C4-2B (cell line): Measurements from ENCODE around the gene PPP2R5C.

Experiments used
- H3K27ac ChIP-seq: fragments of 450-650 bp; 2 replicates; pipeline ENCODE4 v1.5.1; 2017
- ZFX ChIP-seq: fragments of 450-650 bp; IDR thresholded peaks from 2 replicates; pipeline ENCODE4 v1.6.1; 2017
- TF ChIP-seq, protein P1 (sequence below): fragments of 450-650 bp; conservative IDR thresholded peaks from 2 replicates; pipeline ENCODE4 v1.5.1; 2017; ENCODE audit warnings: mild to moderate bottlenecking

The PPP2R5C gene

GRCh38 chr14:101917413-101918017 lies 156.0 kb downstream of the PPP2R5C start:
- H3K27ac ChIP-seq = no peak overlapping the region
- no peak for TF ChIP-seq ZFX
- TF ChIP-seq, protein P1, sequence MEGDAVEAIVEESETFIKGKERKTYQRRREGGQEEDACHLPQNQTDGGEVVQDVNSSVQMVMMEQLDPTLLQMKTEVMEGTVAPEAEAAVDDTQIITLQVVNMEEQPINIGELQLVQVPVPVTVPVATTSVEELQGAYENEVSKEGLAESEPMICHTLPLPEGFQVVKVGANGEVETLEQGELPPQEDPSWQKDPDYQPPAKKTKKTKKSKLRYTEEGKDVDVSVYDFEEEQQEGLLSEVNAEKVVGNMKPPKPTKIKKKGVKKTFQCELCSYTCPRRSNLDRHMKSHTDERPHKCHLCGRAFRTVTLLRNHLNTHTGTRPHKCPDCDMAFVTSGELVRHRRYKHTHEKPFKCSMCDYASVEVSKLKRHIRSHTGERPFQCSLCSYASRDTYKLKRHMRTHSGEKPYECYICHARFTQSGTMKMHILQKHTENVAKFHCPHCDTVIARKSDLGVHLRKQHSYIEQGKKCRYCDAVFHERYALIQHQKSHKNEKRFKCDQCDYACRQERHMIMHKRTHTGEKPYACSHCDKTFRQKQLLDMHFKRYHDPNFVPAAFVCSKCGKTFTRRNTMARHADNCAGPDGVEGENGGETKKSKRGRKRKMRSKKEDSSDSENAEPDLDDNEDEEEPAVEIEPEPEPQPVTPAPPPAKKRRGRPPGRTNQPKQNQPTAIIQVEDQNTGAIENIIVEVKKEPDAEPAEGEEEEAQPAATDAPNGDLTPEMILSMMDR = no peak

DNA sequence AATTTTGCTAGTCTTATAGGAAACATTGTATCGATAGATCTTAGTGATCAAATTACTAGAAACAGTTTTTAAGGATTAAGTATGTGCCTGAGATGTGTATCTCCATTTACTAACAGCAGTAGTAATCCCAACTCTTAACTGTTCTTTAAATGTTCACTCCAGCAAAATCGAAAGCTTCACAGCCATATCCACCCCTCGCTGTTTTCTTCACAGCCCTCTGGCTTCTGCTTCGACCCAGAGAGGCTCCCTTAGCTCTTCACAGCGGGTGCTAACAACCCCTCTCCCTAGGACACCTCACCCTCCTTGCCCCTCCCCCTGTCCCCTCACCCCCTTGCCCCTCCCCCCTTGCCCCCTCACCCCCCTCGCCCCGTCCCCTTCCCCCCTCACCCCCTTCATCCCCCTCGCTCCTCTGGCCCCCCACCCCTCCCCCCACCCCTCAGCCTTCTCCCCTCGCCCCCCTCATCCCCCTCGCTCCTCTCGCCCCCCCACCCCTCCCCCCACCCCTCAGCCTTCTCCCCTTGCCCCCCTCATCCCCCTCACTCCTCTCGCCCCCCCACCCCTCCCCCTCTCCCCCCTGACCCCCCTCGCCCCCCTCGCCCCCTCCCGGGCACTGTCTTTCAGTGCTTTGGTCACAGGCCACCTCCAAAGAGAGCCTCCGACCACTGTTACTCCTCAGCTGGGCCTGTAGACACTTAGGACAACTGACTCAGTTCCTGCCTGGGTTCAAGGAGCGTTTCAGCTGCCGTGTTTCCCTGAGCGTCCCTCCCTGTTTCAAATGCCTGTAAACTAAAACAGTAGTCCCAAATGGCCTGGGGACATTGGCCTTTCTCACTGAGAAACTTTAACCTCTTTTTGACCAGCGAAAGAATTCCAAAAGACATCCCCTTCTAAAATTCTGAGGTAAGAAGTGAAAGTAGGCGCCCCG lies 156.8 kb downstream of the PPP2R5C start:
- no peak overlapping the region for H3K27ac ChIP-seq

GRCh38 chr14:101920271-101920670 lies 158.8 kb downstream of the PPP2R5C start:
- no peak overlapping the region for H3K27ac ChIP-seq

More for the DNA sequence above, 156.8 kb downstream of the PPP2R5C start:
- TF ChIP-seq ZFX = no peak
- TF ChIP-seq, protein P1 = no peak

DNA sequence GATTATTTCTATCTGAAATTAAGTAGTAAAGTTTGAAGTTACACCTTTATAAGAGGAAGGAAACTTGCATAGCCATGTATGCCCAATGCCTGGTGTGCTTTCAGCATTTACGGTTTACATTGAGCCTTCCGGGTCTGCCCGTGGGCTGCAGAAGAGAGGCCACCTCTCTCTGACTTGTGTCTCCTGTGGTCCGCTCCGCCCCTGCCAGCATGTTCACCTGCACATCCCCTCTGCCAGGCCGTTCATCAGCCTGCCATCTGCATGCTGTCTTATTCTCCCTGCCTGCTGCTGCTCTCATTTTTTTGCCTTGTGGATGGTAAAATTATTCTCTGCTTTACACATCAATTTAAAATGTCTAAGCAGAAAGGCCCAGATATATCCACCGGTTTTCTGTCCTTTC lies 161.4 kb downstream of the PPP2R5C start:
- no peak overlapping the region for H3K27ac ChIP-seq
- no peak for TF ChIP-seq ZFX
- TF ChIP-seq, protein P1 = no peak

More at GRCh38 chr14:101920271-101920670, 158.8 kb downstream of the PPP2R5C start:
- TF ChIP-seq, protein P1 = no peak
- TF ChIP-seq ZFX = no peak

GRCh38 chr14:101925152-101925551 lies 163.6 kb downstream of the PPP2R5C start:
- TF ChIP-seq ZFX = no peak
- TF ChIP-seq, protein P1 = no peak
- H3K27ac ChIP-seq = no peak overlapping the region

GRCh38 chr14:101926085-101926484 lies 164.6 kb downstream of the PPP2R5C start:
- H3K27ac ChIP-seq = no peak overlapping the region
- no peak for TF ChIP-seq ZFX
- TF ChIP-seq, protein P1 = no peak

- no peak overlapping the region for H3K27ac ChIP-seq
- no peak for TF ChIP-seq ZFX
- TF ChIP-seq, protein P1 = no peak
Measured at GRCh38 chr14:101926620-101927019, 165.1 kb downstream of the PPP2R5C start.
